Measurements from ENCODE around the gene BIN2.

The BIN2 gene

DNA sequence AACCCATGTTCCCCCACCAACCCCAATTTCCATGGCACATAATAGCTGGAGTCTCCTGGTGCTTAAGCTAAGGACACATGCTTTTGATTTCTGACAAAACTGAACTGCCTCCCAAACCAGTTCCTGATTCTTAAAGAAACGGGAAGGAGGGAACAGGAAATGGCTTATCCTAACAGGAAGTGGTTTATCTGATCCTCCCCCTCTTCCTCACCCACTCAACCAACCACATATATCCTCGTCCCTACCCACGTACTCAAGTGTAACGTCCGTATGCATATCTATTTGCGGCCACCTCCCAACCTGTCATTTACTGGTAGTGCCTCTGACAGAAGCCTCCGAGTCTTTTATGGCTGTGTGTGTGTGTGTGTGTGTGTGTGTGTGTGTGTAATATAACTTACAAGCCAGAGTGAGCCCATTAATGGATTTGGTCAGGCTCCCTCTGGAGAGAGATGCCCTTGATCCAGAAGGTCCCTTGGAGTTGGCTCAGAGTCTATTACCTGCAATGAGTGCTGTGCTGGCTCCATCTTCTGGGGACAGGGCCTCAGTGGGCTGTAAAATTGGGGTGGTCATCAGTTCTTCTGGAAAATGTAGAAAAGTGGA is 77.6 kb downstream of the BIN2 start:
- TF ChIP-seq, protein P1, sequence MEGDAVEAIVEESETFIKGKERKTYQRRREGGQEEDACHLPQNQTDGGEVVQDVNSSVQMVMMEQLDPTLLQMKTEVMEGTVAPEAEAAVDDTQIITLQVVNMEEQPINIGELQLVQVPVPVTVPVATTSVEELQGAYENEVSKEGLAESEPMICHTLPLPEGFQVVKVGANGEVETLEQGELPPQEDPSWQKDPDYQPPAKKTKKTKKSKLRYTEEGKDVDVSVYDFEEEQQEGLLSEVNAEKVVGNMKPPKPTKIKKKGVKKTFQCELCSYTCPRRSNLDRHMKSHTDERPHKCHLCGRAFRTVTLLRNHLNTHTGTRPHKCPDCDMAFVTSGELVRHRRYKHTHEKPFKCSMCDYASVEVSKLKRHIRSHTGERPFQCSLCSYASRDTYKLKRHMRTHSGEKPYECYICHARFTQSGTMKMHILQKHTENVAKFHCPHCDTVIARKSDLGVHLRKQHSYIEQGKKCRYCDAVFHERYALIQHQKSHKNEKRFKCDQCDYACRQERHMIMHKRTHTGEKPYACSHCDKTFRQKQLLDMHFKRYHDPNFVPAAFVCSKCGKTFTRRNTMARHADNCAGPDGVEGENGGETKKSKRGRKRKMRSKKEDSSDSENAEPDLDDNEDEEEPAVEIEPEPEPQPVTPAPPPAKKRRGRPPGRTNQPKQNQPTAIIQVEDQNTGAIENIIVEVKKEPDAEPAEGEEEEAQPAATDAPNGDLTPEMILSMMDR (IDR thresholded peaks at IDR 0.05; ENCODE audit: extremely low read depth, missing control alignments), result peak; percentile 15
- DNase-seq (ENCODE audit: low spot score), result no peak

- TF ChIP-seq, protein P1 (IDR thresholded peaks at IDR 0.05; ENCODE audit: extremely low read depth, missing control alignments), result no peak
These were observed 78.3 kb downstream of the BIN2 start for GRCh38 chr12:51245476-51246253.

DNA sequence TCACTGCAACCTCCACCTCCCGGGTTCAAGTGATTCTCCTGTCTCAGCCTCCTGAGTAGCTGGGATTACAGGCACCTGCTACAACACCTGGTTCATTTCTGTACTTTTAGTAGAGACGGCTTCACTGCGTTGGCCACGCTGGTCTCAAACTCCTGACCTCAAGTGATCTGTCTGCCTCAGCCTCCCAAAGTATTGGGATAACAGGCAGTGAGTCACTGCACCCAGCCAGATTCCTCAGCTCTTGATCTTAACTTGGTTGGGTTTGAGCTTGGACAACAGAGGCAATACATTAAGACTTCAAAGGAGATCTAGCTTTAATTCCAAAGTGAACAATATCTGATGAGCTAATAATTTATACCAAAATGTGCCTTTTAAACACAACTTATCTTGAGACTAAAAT is 79.7 kb downstream of the BIN2 start:
- TF ChIP-seq, protein P1 (IDR thresholded peaks at IDR 0.05; ENCODE audit: extremely low read depth, missing control alignments), result no peak
- no peak for DNase-seq (ENCODE audit: low spot score)

More at GRCh38 chr12:51245476-51246253, 78.3 kb downstream of the BIN2 start:
- DNase-seq (ENCODE audit: low spot score), result no peak

DNA sequence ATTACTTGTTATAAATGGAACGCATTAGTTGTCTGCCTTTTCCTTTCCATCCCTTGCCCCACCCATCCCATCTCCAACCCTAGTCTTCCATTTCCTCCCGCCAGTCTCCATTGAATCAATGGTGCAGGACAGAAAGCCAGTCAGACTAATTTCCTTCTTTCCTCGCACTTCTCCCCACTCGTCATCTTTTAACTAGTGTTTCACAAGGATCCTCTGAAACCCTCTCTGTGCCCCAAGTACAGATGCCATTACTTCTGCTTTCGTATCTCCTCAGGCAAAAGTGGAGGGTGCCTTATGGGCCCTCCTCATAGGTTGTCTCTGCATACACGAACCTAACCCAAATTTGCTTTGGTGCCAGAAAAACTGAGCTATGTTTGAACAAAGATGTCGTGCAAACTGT is 81.1 kb downstream of the BIN2 start:
- TF ChIP-seq, protein P1 (IDR thresholded peaks at IDR 0.05; ENCODE audit: extremely low read depth, missing control alignments), result no peak
- DNase-seq (ENCODE audit: low spot score), result no peak

GRCh38 chr12:51242120-51242519 is 81.9 kb downstream of the BIN2 start:
- TF ChIP-seq, protein P1 (IDR thresholded peaks at IDR 0.05; ENCODE audit: extremely low read depth, missing control alignments), result no peak
- DNase-seq (ENCODE audit: low spot score), result no peak

DNA sequence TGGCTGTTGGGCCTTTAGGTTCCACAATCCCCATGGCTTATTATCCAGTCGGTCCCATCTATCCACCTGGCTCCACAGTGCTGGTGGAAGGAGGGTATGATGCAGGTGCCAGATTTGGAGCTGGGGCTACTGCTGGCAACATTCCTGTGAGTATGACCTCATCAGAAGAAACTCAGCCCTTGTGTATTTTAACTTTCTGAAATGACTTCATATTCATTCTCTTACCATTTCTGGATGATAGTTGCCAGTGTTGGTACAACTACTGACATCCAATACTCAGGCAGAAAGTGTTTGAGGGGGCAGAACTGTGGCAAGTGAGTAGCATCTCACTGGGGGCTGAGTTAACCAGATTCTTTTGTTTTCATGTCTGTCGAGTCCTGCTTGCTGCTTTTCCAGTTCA is 83.0 kb downstream of the BIN2 start:
- DNase-seq (ENCODE audit: low spot score), result no peak
- TF ChIP-seq, protein P1 (IDR thresholded peaks at IDR 0.05; ENCODE audit: extremely low read depth, missing control alignments), result no peak

- peak; percentile 95 for DNase-seq (ENCODE audit: low spot score)
- TF ChIP-seq, protein P1 (IDR thresholded peaks at IDR 0.05; ENCODE audit: extremely low read depth, missing control alignments), result no peak
These were observed 85.3 kb downstream of the BIN2 start, which contains the start of gene DAZAP2 for GRCh38 chr12:51238510-51239334. Gene DAZAP2, plus strand, starts transcription at chr12:51238826. Its CDS starts 82 bp downstream, at chr12:51238908.

Data from GM20000 (cell line).